GM23338 (cell line): ENCODE results near the gene TACSTD2. TPM values are rescaled to one million over a fixed set of nuclear protein-coding genes. Genes with fewer than 3 reads are reported as not detected.

ENCODE experiments used
- ATAC-seq: fragments of 200-7000 bp; cut with Tn5 transposase; 3 replicates; pipeline ENCODE4 v1.9.1; 2020
- DNase-seq: peaks from one replicate; pipeline ENCODE4 v3.0.0-alpha.2; 2015; ENCODE audit warnings: low spot score
- H2AFZ ChIP-seq: fragments of 200-600 bp; sonication (generic); 2 replicates; pipeline ENCODE4 v1.8.0; 2016; ENCODE audit warnings: antibody characterized with exemption, mild to moderate bottlenecking, moderate library complexity
- H3F3A ChIP-seq: fragments of 200-600 bp; sonication (generic); replicated peaks from 2 replicates; pipeline ENCODE4 v1.8.0; 2017; ENCODE audit warnings: antibody characterized with exemption, mixed run types, low read depth
- H3K27ac ChIP-seq: fragments of 200-600 bp; sonication (generic); 2 replicates; pipeline ENCODE4 v1.6.1; 2016; ENCODE audit warnings: low read depth
- H3K27me3 ChIP-seq: fragments of 200-600 bp; sonication (generic); 2 replicates; pipeline ENCODE4 v1.8.0; 2016; ENCODE audit warnings: mild to moderate bottlenecking, mixed run types, moderate library complexity; ENCODE audit not compliant: insufficient read depth
- H3K36me3 ChIP-seq: fragments of 200-600 bp; sonication (generic); 2 replicates; pipeline ENCODE4 v1.8.0; 2016; ENCODE audit warnings: mild to moderate bottlenecking; ENCODE audit not compliant: insufficient read depth
- H3K4me1 ChIP-seq: fragments of 200-600 bp; sonication (generic); 2 replicates; pipeline ENCODE4 v1.8.0; 2016; ENCODE audit warnings: mild to moderate bottlenecking, moderate library complexity; ENCODE audit not compliant: insufficient read depth
- H3K4me2 ChIP-seq: fragments of 200-600 bp; sonication (generic); 2 replicates; pipeline ENCODE4 v1.7.1; 2017; ENCODE audit warnings: mixed run types
- H3K4me3 ChIP-seq: fragments of 200-600 bp; sonication (generic); 2 replicates; pipeline ENCODE4 v1.6.1; 2016; ENCODE audit warnings: mixed run types
- H3K79me2 ChIP-seq: fragments of 200-600 bp; sonication (generic); replicated peaks from 2 replicates; pipeline ENCODE4 v1.8.0; 2017; ENCODE audit warnings: mild to moderate bottlenecking; ENCODE audit not compliant: insufficient read depth
- H3K9me2 ChIP-seq: fragments of 200-600 bp; sonication (generic); 2 replicates; pipeline ENCODE4 v1.8.0; 2017; ENCODE audit not compliant: insufficient read depth
- H4K20me1 ChIP-seq: fragments of 200-600 bp; sonication (generic); replicated peaks from 2 replicates; pipeline ENCODE4 v1.8.0; 2017; ENCODE audit warnings: mild to moderate bottlenecking; ENCODE audit not compliant: insufficient read depth
- H3K27ac Mint-ChIP-seq: 2 replicates; pipeline ENCODE4 v1.8.0; 2020; ENCODE audit warnings: inconsistent platforms, mild to moderate bottlenecking, moderate library complexity, mixed read lengths
- H3K27me3 Mint-ChIP-seq: 3 replicates; pipeline ENCODE4 v1.8.0; 2022; ENCODE audit warnings: low read depth, mild to moderate bottlenecking, moderate library complexity, mixed read lengths, inconsistent platforms; ENCODE audit not compliant: insufficient read depth, poor library complexity
- H3K36me3 Mint-ChIP-seq: 3 replicates; pipeline ENCODE4 v1.8.0; 2021; ENCODE audit warnings: low read depth, mild to moderate bottlenecking, inconsistent platforms, moderate library complexity, mixed read lengths
- H3K4me1 Mint-ChIP-seq: 3 replicates; pipeline ENCODE4 v1.8.0; 2020; ENCODE audit warnings: mild to moderate bottlenecking, inconsistent platforms, mixed read lengths
- H3K4me3 Mint-ChIP-seq: 3 replicates; pipeline ENCODE4 v1.8.0; 2021; ENCODE audit warnings: moderate library complexity, mild to moderate bottlenecking, inconsistent platforms, mixed read lengths
- H3K9me3 Mint-ChIP-seq: 3 replicates; pipeline ENCODE4 v1.8.0; 2020; ENCODE audit warnings: moderate library complexity, mild to moderate bottlenecking, inconsistent platforms, mixed read lengths
- CTCF ChIP-seq, 2 experiments: fragments of 200-600 bp in 1 of 2; sonication (generic) in 1 of 2; conservative IDR thresholded peaks; 2 replicates each; pipeline versions ENCODE4 v1.5.1 to v1.6.1; 2016 to 2017; ENCODE audit warnings: antibody characterized with exemption in 2 of 2, low read depth in 2 of 2, mild to moderate bottlenecking in 2 of 2, moderate library complexity in 1 of 2
- EZH2 ChIP-seq: fragments of 200-600 bp; sonication (generic); IDR thresholded peaks from one replicate; pipeline ENCODE4 v1.8.0; 2017; ENCODE audit warnings: antibody characterized with exemption, mild to moderate bottlenecking, low read depth; ENCODE audit not compliant: unreplicated experiment
- POLR2AphosphoS5 ChIP-seq: IDR thresholded peaks from 2 replicates; pipeline ENCODE4 v1.6.1; 2016; ENCODE audit warnings: antibody characterized with exemption, low read depth
- REST ChIP-seq: IDR thresholded peaks from one replicate; pipeline ENCODE4 v1.6.1; 2018; ENCODE audit warnings: antibody characterized with exemption; ENCODE audit not compliant: unreplicated experiment
- STAT1 ChIP-seq: IDR thresholded peaks from one replicate; pipeline ENCODE4 v1.6.1; 2016; ENCODE audit warnings: antibody characterized with exemption; ENCODE audit not compliant: unreplicated experiment
- ZNF114 ChIP-seq: fragments of 250-450 bp; sonication (Bioruptor Pico); IDR thresholded peaks from 2 replicates; pipeline ENCODE4 v1.5.0; 2020; ENCODE audit warnings: mild to moderate bottlenecking, moderate library complexity
- ZNF462 ChIP-seq: fragments of 250-450 bp; sonication (Bioruptor Pico); IDR thresholded peaks from 2 replicates; pipeline ENCODE4 v1.5.0; 2020; ENCODE audit warnings: mild to moderate bottlenecking, moderate library complexity
- polyA plus RNA-seq: library from polyadenylated mRNA; unstranded; fragments of >200 nt; fragmentation: Nextera tagmentation; extraction: Ambion mirVana; gene quantifications from 2 replicates; pipeline ENCODE4 v1.2.1, GENCODE V29; 2016
- total RNA-seq: library from RNA; depleted of rRNA; stranded (reverse); fragments of >200 nt; shearing (Covaris generic); gene quantifications from 2 replicates; pipeline ENCODE4 v1.2.3, GENCODE V29; 2014

Gene TACSTD2
- total and polyA plus RNA-seq, 2 experiments from 2014 or later: 0.86 to 1.5 TPM

GRCh38 chr1:58539553-58539952 is 37.5 kb downstream of the TACSTD2 start (continued):
- no peak for TF ChIP-seq ZNF462 (CRISPR knock-in tag)
- TF ChIP-seq REST: no peak
- TF ChIP-seq STAT1: no peak

- no peaks in the 10 kb centered on the region for H3K36me3 Mint-ChIP-seq
- Histone ChIP-seq H2AFZ (no peak overlapping the region), H3K9me2 (no peaks in the 10 kb centered on the region), H3K36me3 (no peaks in the 10 kb centered on the region), H3K27ac (no peak overlapping the region), H3K4me2 (no peak overlapping the region), H3F3A (no peaks in the 10 kb centered on the region), H3K4me3 (no peak overlapping the region), H3K79me2 (no peaks in the 10 kb centered on the region), H4K20me1 (no peaks in the 10 kb centered on the region), H3K4me1 (no peaks in the 10 kb centered on the region), H3K27me3 (no peaks in the 10 kb centered on the region)
- no peak overlapping the region for H3K27ac Mint-ChIP-seq
- no peak for DNase-seq
- no peak for ATAC-seq
- no peak for TF ChIP-seq POLR2AphosphoS5
- no peak for TF ChIP-seq CTCF (conservative IDR thresholded peaks at IDR 0.05; ENCODE audit: low read depth in 2 of 2)
- TF ChIP-seq ZNF114 (CRISPR knock-in tag): no peak
- no peak for TF ChIP-seq EZH2
- TF ChIP-seq REST: no peak
- H3K9me3 Mint-ChIP-seq: no peaks in the 10 kb centered on the region
- no peaks in the 10 kb centered on the region for H3K27me3 Mint-ChIP-seq
- no peak overlapping the region for H3K4me3 Mint-ChIP-seq
- H3K4me1 Mint-ChIP-seq: no peaks in the 10 kb centered on the region
Observed at GRCh38 chr1:58538821-58539220, 38.2 kb downstream of the TACSTD2 start.
